Osteoblast (primary cell): ENCODE measurements around the gene FAM83G. TPM values are rescaled to one million over a fixed set of nuclear protein-coding genes. Genes with fewer than 3 reads are reported as not detected.
"Not testable (repeated sequence)": the region's sequence is repeated elsewhere in the genome, so short reads cannot be mapped to it uniquely, and the experiment has no call there.

Experiments used
- DNase-seq: peaks from one replicate; pipeline ENCODE4 v3.0.0; 2011; ENCODE audit warnings: low spot score, mixed read lengths; ENCODE audit not compliant: insufficient read length; ENCODE audit errors: missing footprints
- H2AFZ ChIP-seq: 2 replicates; pipeline ENCODE4 v1.6.0; 2011; ENCODE audit warnings: mild to moderate bottlenecking, low read length
- H3K27ac ChIP-seq: 2 replicates; pipeline ENCODE4 v1.5.1; 2011; ENCODE audit warnings: mild to moderate bottlenecking, low read depth, low read length, moderate library complexity
- H3K27me3 ChIP-seq: 2 replicates; pipeline ENCODE4 v1.6.0; 2012; ENCODE audit warnings: mild to moderate bottlenecking, control low read depth, inconsistent platforms, low read length, moderate library complexity; ENCODE audit not compliant: insufficient read depth
- H3K36me3 ChIP-seq: 2 replicates; pipeline ENCODE4 v1.5.1; 2011; ENCODE audit warnings: mild to moderate bottlenecking, low read length, control low read depth, moderate library complexity; ENCODE audit not compliant: insufficient read depth
- H3K4me1 ChIP-seq: 2 replicates; pipeline ENCODE4 v1.5.1; 2011; ENCODE audit warnings: mild to moderate bottlenecking, low read length, control low read depth, moderate library complexity; ENCODE audit not compliant: insufficient read depth
- H3K4me2 ChIP-seq: 2 replicates; pipeline ENCODE4 v1.6.0; 2011; ENCODE audit warnings: mild to moderate bottlenecking, low read length; ENCODE audit not compliant: insufficient read depth
- H3K4me3 ChIP-seq: fragments of 200-600 bp; sonication (generic); 3 replicates; pipeline ENCODE4 v1.5.1; 2012; ENCODE audit warnings: mild to moderate bottlenecking, low read length, inconsistent platforms; ENCODE audit not compliant: insufficient read depth
- H3K79me2 ChIP-seq: 2 replicates; pipeline ENCODE4 v1.6.0; 2012; ENCODE audit warnings: mild to moderate bottlenecking, low read length, control low read depth, inconsistent platforms; ENCODE audit not compliant: insufficient read depth
- H3K9me3 ChIP-seq: 2 replicates; pipeline ENCODE4 v1.5.1; 2011; ENCODE audit warnings: low read depth, low read length, control low read depth
- H4K20me1 ChIP-seq: 2 replicates; pipeline ENCODE4 v1.6.0; 2012; ENCODE audit warnings: mild to moderate bottlenecking, low read length, control low read depth; ENCODE audit not compliant: insufficient read depth
- total RNA-seq: library from RNA; depleted of rRNA; stranded (reverse); fragments of >200 nt; gene quantifications from 2 replicates; pipeline ENCODE4 v1.2.3, GENCODE V29; 2012
- TF ChIP-seq, protein P1 (sequence below): IDR thresholded peaks from 2 replicates; pipeline ENCODE4 v1.5.1; 2011; ENCODE audit warnings: mild to moderate bottlenecking, low read depth, low read length, moderate library complexity; ENCODE audit errors: extremely low read depth

FAM83G gene
- total RNA-seq, 1 donor = 11.6 TPM

GRCh38 chr17:19022747-19023146 is 18.2 kb upstream of the FAM83G start:
- Histone ChIP-seq H3K27me3 (no peaks in the 10 kb centered on the region), H3K4me3 (no peak overlapping the region), H3K4me2 (no peak overlapping the region), H4K20me1 (no peaks in the 10 kb centered on the region), H3K36me3 (no peaks in the 10 kb centered on the region), H3K4me1 (no peaks in the 10 kb centered on the region), H2AFZ (no peak overlapping the region), H3K9me3 (no peaks in the 10 kb centered on the region), H3K27ac (no peak overlapping the region), H3K79me2 (no peaks in the 10 kb centered on the region)
- no peak for DNase-seq
- TF ChIP-seq, protein P1, sequence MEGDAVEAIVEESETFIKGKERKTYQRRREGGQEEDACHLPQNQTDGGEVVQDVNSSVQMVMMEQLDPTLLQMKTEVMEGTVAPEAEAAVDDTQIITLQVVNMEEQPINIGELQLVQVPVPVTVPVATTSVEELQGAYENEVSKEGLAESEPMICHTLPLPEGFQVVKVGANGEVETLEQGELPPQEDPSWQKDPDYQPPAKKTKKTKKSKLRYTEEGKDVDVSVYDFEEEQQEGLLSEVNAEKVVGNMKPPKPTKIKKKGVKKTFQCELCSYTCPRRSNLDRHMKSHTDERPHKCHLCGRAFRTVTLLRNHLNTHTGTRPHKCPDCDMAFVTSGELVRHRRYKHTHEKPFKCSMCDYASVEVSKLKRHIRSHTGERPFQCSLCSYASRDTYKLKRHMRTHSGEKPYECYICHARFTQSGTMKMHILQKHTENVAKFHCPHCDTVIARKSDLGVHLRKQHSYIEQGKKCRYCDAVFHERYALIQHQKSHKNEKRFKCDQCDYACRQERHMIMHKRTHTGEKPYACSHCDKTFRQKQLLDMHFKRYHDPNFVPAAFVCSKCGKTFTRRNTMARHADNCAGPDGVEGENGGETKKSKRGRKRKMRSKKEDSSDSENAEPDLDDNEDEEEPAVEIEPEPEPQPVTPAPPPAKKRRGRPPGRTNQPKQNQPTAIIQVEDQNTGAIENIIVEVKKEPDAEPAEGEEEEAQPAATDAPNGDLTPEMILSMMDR = no peak

- Histone ChIP-seq H3K4me1 (no peaks in the 10 kb centered on the region), H4K20me1 (no peaks in the 10 kb centered on the region), H2AFZ (no peak overlapping the region), H3K27me3 (no peaks in the 10 kb centered on the region), H3K9me3 (no peaks in the 10 kb centered on the region), H3K4me3 (no peak overlapping the region), H3K27ac (no peak overlapping the region), H3K36me3 (no peaks in the 10 kb centered on the region), H3K79me2 (no peaks in the 10 kb centered on the region), H3K4me2 (no peak overlapping the region)
- TF ChIP-seq, protein P1 = no peak
- DNase-seq = no peak
These were observed 17.6 kb upstream of the FAM83G start for GRCh38 chr17:19022128-19022527.

GRCh38 chr17:19021622-19022083 is 17.1 kb upstream of the FAM83G start:
- H4K20me1 ChIP-seq = no peaks in the 10 kb centered on the region
- no peaks in the 10 kb centered on the region for H3K9me3 ChIP-seq
- H3K4me3 ChIP-seq = no peak overlapping the region
- no peaks in the 10 kb centered on the region for H3K36me3 ChIP-seq
- no peak overlapping the region for H2AFZ ChIP-seq
- TF ChIP-seq, protein P1 = no peak
- H3K79me2 ChIP-seq = no peaks in the 10 kb centered on the region
- H3K4me2 ChIP-seq = no peak overlapping the region
- no peak for DNase-seq
- no peak overlapping the region for H3K27ac ChIP-seq
- no peaks in the 10 kb centered on the region for H3K27me3 ChIP-seq
- H3K4me1 ChIP-seq = no peaks in the 10 kb centered on the region

GRCh38 chr17:19021011-19021621 is 16.6 kb upstream of the FAM83G start:
- not testable (repeated sequence) for H3K27me3 ChIP-seq, H4K20me1 ChIP-seq, H3K4me2 ChIP-seq, H3K36me3 ChIP-seq, H2AFZ ChIP-seq, H3K4me3 ChIP-seq, H3K9me3 ChIP-seq, H3K27ac ChIP-seq, H3K4me1 ChIP-seq, DNase-seq, H3K79me2 ChIP-seq
